Measurements from ENCODE around the gene SOCS7. TPM values are rescaled to one million over a fixed set of nuclear protein-coding genes. Genes with fewer than 3 reads are reported as not detected.
A peak's percentile ranks its signal among the peaks of the same experiment; 100 is the strongest.

The SOCS7 gene
- total RNA-seq, 2 donors from 2014 or later: 14.2 to 29.7 TPM

DNA sequence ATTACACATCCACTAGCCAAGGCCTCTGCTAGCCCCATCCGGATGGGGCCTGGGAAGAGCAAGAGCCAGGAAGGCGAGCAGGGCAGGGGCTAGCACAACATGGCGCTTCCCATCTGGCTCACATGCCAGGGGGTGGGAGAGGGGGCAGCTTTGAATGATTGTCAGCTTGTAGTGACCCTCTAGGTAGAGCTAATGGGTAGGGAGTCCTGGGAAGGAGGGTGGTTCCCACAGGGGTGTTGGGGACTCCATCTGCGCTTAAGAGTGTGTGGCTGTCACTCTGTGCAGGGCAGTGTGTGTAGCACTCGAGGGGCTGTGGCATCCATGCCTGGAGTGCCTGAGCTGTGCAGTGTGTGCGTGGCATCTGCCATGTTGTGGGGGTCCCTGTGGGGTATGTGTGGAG is 101.1 kb downstream of the SOCS7 start:
- Mint-ChIP-seq H3K36me3 (no peaks in the 10 kb centered on the region), H3K27me3 (peaks cover 28 to 37% of the 10 kb centered on the region in 2 donors), H3K4me1 (ENCODE audit: low read depth in 2 of 2) (peaks cover 11 to 15% of the 10 kb centered on the region in 2 donors), H3K9me3 (no peaks in the 10 kb centered on the region), H3K27ac (no peak overlapping the region), H3K4me3 (peak overlapping the region; percentile 59)
- ATAC-seq (peak in 1 of 2 donors; percentile 3), DNase-seq (ENCODE audit: low spot score) (no peak)

DNA sequence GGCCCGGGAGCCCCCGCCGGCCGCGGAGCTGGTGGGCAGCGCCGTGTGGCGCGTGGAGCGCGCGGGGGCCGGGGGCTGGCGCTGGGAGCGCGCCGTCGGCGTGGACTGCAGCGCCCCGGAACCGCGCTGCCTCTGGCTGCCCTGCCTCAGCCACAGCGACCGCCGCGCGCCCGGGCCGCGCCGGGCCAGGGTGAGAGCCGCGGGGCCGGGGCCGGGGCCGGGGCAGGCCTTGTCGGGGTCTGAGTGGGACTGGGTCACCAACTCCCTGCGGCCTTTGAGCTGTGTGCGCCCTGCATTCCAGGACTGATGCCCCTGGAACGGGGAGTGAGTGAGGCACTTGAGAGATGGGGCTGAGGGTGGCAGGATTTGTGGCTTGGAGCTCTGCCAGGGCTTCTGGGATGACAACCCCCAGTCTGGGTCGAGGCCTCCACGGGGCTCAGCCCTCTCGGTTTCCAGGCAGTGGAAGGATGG is 102.3 kb downstream of the SOCS7 start:
- Mint-ChIP-seq H3K4me1 (ENCODE audit: low read depth in 2 of 2) (peaks cover 11 to 15% of the 10 kb centered on the region in 2 donors), H3K27ac (no peak overlapping the region), H3K27me3 (peaks cover 30 to 35% of the 10 kb centered on the region in 2 donors), H3K4me3 (no peak overlapping the region), H3K36me3 (no peaks in the 10 kb centered on the region), H3K9me3 (no peaks in the 10 kb centered on the region)
- DNase-seq (ENCODE audit: low spot score): no peak
- ATAC-seq: peak in 1 of 2 donors; percentile 20

DNA sequence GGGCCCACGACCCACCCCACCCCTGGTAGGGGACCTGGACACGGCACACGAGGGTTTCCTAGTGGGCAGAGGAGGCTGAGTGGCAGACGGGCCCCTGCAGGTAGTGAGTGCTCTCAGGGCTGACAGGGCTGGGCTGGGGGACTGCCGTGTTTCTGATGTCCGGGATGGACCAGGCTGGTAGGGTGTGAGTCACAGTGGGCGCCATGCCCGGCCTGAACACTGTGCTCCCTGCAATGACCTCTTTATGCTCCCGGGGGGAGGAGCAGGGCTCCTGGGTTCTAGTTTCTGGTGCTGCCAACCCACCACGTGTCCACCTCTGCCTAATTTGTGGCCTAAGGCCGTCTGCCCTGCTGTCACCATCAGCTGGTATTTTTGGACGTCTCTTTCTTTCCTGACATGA is 102.9 kb downstream of the SOCS7 start:
- Mint-ChIP-seq H3K4me1 (ENCODE audit: low read depth in 2 of 2) (peaks cover 11 to 15% of the 10 kb centered on the region in 2 donors), H3K4me3 (no peak overlapping the region), H3K9me3 (no peaks in the 10 kb centered on the region), H3K27me3 (peaks cover 30 to 35% of the 10 kb centered on the region in 2 donors), H3K27ac (no peak overlapping the region), H3K36me3 (no peaks in the 10 kb centered on the region)
- ATAC-seq (no peak), DNase-seq (ENCODE audit: low spot score) (no peak)

Other genes with a start within 250 kb of the SOCS7 start
- gene TBC1D3E, start 223.9 kb upstream of the SOCS7 start, total RNA-seq: 10 to 100 TPM in 1 of 2 donors, not detected in 1; 13.3 TPM
- 1 to 10 TPM in 1 of 2 donors, not detected in 1; 3.9 TPM for gene TBC1D3, start 159.3 kb upstream of the SOCS7 start, total RNA-seq
- gene MRPL45, start 54.7 kb upstream of the SOCS7 start, total RNA-seq: 10 to 100 TPM; 29.1 to 30.4 TPM
- gene GPR179, start 7.9 kb upstream of the SOCS7 start, total RNA-seq: under 1 TPM in 1 of 2 donors, not detected in 1; 0.10 TPM
- gene ARHGAP23, start 76.6 kb downstream of the SOCS7 start, total RNA-seq: 1 to 10 TPM in 1 of 2 donors, under 1 TPM in 1; 0.55 to 2.9 TPM

Data from natural killer cell treated with Interleukin-12 subunit alpha and Interleukin-12 subunit beta and Interleukin-15 and Interleukin-18, amount 100 ng/mL, for 72 hours (primary cell).